GM19193 (cell line): ENCODE results near the gene TEX2.
A peak's percentile ranks its signal among the peaks of the same experiment; 100 is the strongest.

Experiments used
- POLR2A ChIP-seq: IDR thresholded peaks from 4 replicates; pipeline ENCODE4 v1.6.1; 2011; ENCODE audit not compliant: insufficient read depth, insufficient read length; ENCODE audit errors: extremely low read depth

Gene TEX2

GRCh38 chr17:64134216-64134970, 128.7 kb downstream of the TEX2 start:
- TF ChIP-seq POLR2A = no peak

DNA sequence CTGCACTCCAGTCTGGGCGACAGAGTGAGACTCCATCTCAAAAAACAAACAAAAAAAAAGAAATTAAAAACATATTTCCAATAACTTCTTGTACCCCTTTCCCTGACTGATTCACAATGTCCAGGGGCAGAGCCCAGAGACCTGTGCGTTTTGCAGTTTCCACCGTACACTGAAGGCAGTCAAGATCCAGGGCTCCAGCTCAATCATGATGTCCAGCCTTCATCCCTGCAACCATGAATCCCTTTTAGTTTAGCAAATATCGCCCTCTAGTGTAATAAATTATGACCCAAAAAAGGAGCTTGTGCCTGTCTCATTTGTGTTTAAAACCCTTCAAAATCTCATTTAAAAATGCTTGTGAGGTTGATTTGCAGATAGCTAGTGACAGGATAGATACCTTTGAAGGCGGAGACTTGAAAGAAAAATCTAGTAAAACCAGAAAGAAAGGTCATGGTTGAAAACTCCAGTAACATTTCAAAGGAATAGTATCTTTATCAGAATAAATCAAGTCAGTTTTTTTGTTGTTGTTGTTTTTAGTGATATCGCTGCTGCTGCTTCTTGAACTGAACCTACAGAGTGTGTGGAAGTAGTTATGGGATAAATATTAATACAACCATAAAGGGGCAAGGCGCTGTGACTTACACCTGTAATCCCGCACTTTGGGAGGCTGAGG, 129.4 kb downstream of the TEX2 start:
- no peak for TF ChIP-seq POLR2A

GRCh38 chr17:64131606-64132270, 131.3 kb downstream of the TEX2 start:
- TF ChIP-seq POLR2A = no peak

- no peak for TF ChIP-seq POLR2A
Observed at GRCh38 chr17:64130559-64131001, 132.5 kb downstream of the TEX2 start.

GRCh38 chr17:64129765-64130558, 133.1 kb downstream of the TEX2 start, which contains the start of gene ERN1:
Gene ERN1 (minus strand): TSS chr17:64130144. CDS start chr17:64130029, 115 bp downstream.
- peak; percentile 98 for TF ChIP-seq POLR2A

- TF ChIP-seq POLR2A = no peak
Observed at GRCh38 chr17:64129515-64129764, 133.6 kb downstream of the TEX2 start.

DNA sequence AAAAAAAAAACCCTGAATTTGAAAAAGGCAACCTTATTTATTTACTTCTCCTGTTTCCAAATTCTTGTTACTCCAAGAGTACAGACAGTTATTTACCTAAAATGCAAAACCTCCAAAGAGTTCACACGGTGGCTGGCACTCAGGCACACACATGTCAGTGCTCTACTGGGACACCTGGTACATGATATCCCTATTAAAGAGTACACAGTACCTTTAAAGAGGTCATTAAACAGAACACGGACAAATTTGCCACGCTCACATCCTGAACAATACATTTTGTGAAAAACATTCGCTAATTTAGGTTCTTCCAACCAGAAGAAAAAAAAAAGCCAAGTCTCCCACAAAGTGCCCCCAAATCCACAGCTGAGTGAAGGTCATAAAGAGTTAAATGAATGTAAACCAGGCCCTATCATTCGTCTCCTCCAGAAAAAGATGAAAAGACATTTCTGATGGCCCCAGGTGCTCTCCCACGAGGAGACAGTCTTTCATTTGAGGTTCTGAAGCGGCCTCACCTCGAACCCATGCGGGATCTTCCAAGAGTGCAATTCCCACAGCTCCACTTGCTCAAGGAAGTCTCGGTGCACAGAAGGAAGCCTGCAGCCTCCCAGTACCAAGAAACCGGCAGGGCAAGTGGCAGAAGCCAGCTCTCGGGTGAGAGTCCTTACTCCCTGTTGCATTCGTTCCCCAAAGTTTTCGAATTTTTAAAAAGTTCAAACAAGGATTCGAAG, 134.1 kb downstream of the TEX2 start:
- TF ChIP-seq POLR2A = no peak

GRCh38 chr17:64126918-64127317, 136.1 kb downstream of the TEX2 start:
- no peak for TF ChIP-seq POLR2A

DNA sequence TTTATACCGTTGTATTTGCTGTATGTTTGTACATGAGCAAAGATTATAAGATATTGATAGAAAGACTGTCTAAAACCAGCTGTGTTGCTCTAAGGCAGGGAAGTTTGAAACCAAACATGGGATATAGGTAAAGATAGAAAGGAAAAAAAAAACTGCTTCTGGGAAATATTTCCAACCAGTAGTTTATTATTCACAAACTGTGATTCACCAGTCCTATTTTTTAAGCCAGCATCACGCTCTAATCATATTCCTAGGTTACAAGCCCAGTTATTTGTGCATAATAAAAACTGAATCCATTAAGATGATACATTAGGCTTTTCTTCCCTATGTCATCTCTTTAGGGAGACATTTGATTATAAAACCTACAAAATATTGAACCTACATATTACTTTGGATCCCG, 137.1 kb downstream of the TEX2 start:
- TF ChIP-seq POLR2A = no peak

DNA sequence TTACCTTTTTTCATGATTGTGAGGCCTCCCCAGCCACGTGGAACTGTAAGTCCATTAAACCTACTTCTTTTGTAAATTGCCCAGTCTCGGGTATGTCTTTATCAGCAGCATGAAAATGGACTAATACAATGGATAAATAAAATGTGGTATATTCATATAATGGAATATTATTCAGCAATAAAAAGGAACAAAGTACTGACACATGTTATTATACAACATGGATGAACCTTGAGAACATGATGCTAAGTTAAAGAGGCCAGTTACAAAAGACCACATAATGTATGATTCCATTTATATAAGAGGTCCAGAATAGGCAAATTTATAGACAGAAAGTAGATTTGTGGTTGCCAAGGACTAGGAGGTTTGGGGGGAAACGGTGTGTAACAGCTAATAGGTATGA, 138.5 kb downstream of the TEX2 start:
- TF ChIP-seq POLR2A = no peak

DNA sequence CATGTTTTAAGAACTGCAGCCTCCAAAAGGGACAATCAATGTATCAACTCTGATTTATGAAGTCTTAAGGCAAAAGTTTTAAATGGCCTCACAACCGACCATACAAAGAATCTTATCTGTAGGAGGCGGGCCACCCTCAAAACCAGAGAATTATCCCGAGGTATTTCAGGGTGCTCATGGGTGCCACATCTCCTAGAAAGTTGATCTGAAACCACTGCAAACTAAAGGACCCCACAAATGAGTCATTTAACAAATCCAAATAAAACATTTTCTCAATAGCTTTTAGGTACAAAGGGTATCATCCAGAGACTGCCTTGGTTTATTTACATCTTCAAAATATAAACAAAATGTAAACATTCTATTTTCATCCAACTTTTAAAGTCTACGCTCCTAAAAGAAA, 139.9 kb downstream of the TEX2 start:
- no peak for TF ChIP-seq POLR2A

- TF ChIP-seq POLR2A = peak; percentile 27
Observed at GRCh38 chr17:64120972-64121786, 141.9 kb downstream of the TEX2 start.

- no peak for TF ChIP-seq POLR2A
Observed at GRCh38 chr17:64120159-64120810, 142.8 kb downstream of the TEX2 start.
